Upper lobe of left lung (tissue), 4 donors: Measurements from ENCODE around the gene CLRN3.

Source experiments
- CTCF ChIP-seq, 6 experiments: fragments of 450-650 bp in 4 of 6; fragments of 200-600 bp in 2 of 6; sonication (generic) in 2 of 6; IDR thresholded peaks; one replicate each; pipeline ENCODE4 v1.5.1; 2016 to 2019; ENCODE audit warnings: antibody characterized with exemption in 6 of 6
- POLR2A ChIP-seq, 4 donors: fragments of 450-650 bp; IDR thresholded peaks; one replicate each; pipeline ENCODE4 v1.5.1; 2016 to 2017; ENCODE audit warnings: antibody characterized with exemption in 4 of 4, mild to moderate bottlenecking in 2 of 4
- POLR2AphosphoS5 ChIP-seq, 2 donors: sonication (generic); formaldehyde crosslinking; IDR thresholded peaks; one replicate each; pipeline ENCODE4 v1.5.1; 2017; ENCODE audit warnings: antibody characterized with exemption in 2 of 2

- no peak for TF ChIP-seq POLR2A (IDR thresholded peaks at IDR 0.05)
- no peak for TF ChIP-seq CTCF (IDR thresholded peaks at IDR 0.05)
- no peak for TF ChIP-seq POLR2AphosphoS5 (IDR thresholded peaks at IDR 0.05)
Measured at GRCh38 chr10:127920306-127921074, 27.7 kb upstream of the CLRN3 start.
